Measurements from ENCODE around the gene ATG5. TPM values are rescaled to one million over a fixed set of nuclear protein-coding genes. Genes with fewer than 3 reads are reported as not detected.

Gene ATG5
- total and polyA plus RNA-seq, 9 of the 15 experiments (the other 6 are each of a cell fraction or from before 2014, with no cell fraction given) = 29.0 to 80.0 (median 53.2) TPM

DNA sequence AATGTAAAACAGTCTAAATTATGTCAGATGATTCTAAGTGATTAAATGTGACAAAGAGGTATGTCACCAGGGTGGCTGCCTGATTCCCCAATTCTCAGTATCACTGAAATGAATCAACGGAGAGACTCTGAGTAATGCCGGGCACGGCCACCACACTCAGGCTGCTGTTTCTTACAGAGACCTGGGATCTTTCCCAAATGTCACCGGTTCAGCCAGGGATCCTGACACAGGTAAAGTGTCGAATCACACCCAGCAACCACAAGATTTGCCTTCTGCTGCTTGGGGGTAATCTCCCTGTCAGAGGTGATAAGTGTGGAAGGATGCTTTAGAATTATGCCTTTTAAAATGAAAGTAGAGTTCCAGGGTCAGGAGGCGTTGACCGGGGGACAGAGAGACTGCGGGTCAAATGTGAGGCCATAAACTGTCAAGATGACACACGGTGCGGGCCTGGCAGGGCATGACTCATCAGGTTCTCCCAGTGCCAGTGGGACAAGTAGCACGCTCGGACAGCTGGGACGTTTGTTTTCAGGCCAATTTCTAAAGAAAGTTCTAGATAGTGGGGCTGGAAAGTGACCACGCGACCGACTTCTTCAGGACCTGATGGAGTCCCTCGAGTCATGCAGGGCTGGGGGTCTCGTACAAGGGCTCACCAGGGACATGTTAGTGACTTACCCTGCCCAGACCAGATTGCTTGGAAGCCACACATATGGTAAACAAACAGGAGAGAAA is 190.5 kb downstream of the ATG5 start (continued):
- TF ChIP-seq ESRRA (IDR thresholded peaks at IDR 0.05; ENCODE audit: borderline replicate concordance, low read depth) = peak; percentile 62; the same call in 1 of the 2 replicates
- TF ChIP-seq RCOR1 (IDR thresholded peaks at IDR 0.05; ENCODE audit: borderline replicate concordance in 1 of 2, low read depth in 2 of 2, low read length in 2 of 2) = 0 out of 4 replicates have a peak, but pooled peaks of 1 of the 2 experiments have one; percentile 69
- no peak for TF ChIP-seq ZNF436 (CRISPR knock-in tag; IDR thresholded peaks at IDR 0.05)
- TF ChIP-seq HNRNPL (IDR thresholded peaks at IDR 0.05; ENCODE audit: low read depth, low read length) = 0 out of 2 replicates have a peak, but pooled peaks have one; percentile 65
- no peak for TF ChIP-seq ATF1 (CRISPR knock-in tag; IDR thresholded peaks at IDR 0.05)
- peak; percentile 43; the same call in 1 of the 2 replicates for TF ChIP-seq ATF1 (tag; IDR thresholded peaks at IDR 0.05)
- peak in 1 of 2 experiments; percentile 58; a peak in 1 of 3 replicates for TF ChIP-seq CBX3 (IDR thresholded peaks at IDR 0.05; ENCODE audit: borderline replicate concordance in 1 of 2, low read length in 2 of 2)
- TF ChIP-seq MAFG (tag; conservative IDR thresholded peaks at IDR 0.05) = peak; percentile 92
- TF ChIP-seq IFI16 (CRISPR knock-in tag; IDR thresholded peaks at IDR 0.05) = no peak
- TF ChIP-seq YY1 (IDR thresholded peaks at IDR 0.05; ENCODE audit: borderline replicate concordance in 1 of 3, control insufficient read depth in 1 of 3, extremely low read depth in 1 of 3, insufficient read depth in 3 of 3, insufficient read length in 1 of 3, insufficient replicate concordance in 2 of 3, low read depth in 1 of 3, low read length in 2 of 3) = no peak
- TF ChIP-seq CBX2 (IDR thresholded peaks at IDR 0.05; ENCODE audit: insufficient read depth, low read length, poor library complexity, severe bottlenecking) = no peak
- TF ChIP-seq EP400 (IDR thresholded peaks at IDR 0.05) = peak; percentile 38; the same call in 1 of the 2 replicates
- no peak for TF ChIP-seq MAZ (CRISPR knock-in tag; conservative IDR thresholded peaks at IDR 0.05 in 1 of 2, IDR thresholded peaks at IDR 0.05 in 1 of 2)
- TF ChIP-seq FUS (optimal IDR thresholded peaks at IDR 0.05; ENCODE audit: low read depth, low read length) = no peak
- peak; percentile 94 for TF ChIP-seq ZNF592 (IDR thresholded peaks at IDR 0.05)
- TF ChIP-seq NFATC3 (IDR thresholded peaks at IDR 0.05) = no peak
- TF ChIP-seq SMARCC2 (IDR thresholded peaks at IDR 0.05; ENCODE audit: low read depth) = peak; percentile 57; the same call in 1 of the 2 replicates
- TF ChIP-seq SP2 (IDR thresholded peaks at IDR 0.05; ENCODE audit: extremely low read depth, low read depth, low read length, poor library complexity, severe bottlenecking) = no peak
- peak in 1 of 2 experiments; percentile 56; a peak in 1 of 4 replicates for TF ChIP-seq TRIM24 (IDR thresholded peaks at IDR 0.05)
- TF ChIP-seq BACH1 (tag; IDR thresholded peaks at IDR 0.05) = peak; percentile 90
- TF ChIP-seq MAFK (IDR thresholded peaks at IDR 0.05; ENCODE audit: low read length) = peak; percentile 70
- TF ChIP-seq TBL1XR1 (IDR thresholded peaks at IDR 0.05; ENCODE audit: low read length in 2 of 2) = 0 out of 4 replicates have a peak, but pooled peaks of 1 of the 2 experiments have one; percentile 22
- peak; percentile 63; the same call in 1 of the 2 replicates for TF ChIP-seq ZNF197 (CRISPR knock-in tag; IDR thresholded peaks at IDR 0.05; ENCODE audit: low read depth)
- no peak for TF ChIP-seq ZNF274 (IDR thresholded peaks at IDR 0.05; ENCODE audit: borderline replicate concordance, low read depth, low read length)
- no peak for TF ChIP-seq RFX7 (CRISPR knock-in tag; IDR thresholded peaks at IDR 0.05)

All from K562 (cell line).